Motor neuron (in vitro differentiated cells): ENCODE results near the gene CFAP69. TPM values are rescaled to one million over a fixed set of nuclear protein-coding genes. Genes with fewer than 3 reads are reported as not detected.

ENCODE experiments used
- ATAC-seq, 8 experiments: fragments of 200-7000 bp; cut with Tn5 transposase; replicated peaks in 6 of 8; 2 replicates each; pipeline ENCODE4 v1.8.0; 2021; ENCODE audit warnings: mild to moderate bottlenecking in 8 of 8, moderate library complexity in 8 of 8
- H3K27ac ChIP-seq, 2 donors: fragments of 250-450 bp; sonication (Bioruptor Pico); 2 replicates each; pipeline ENCODE4 v1.9.0; 2021; ENCODE audit warnings: antibody characterized with exemption in 2 of 2, mild to moderate bottlenecking in 2 of 2, moderate library complexity in 1 of 2
- H3K4me1 ChIP-seq, 2 donors: fragments of 250-450 bp; sonication (Bioruptor Pico); replicated peaks in 1 of 2; 2 replicates each; pipeline ENCODE4 v1.6.1; 2021; ENCODE audit warnings: antibody characterized with exemption in 2 of 2, mild to moderate bottlenecking in 2 of 2, moderate library complexity in 1 of 2
- H3K4me3 ChIP-seq, 5 donors: fragments of 250-450 bp; sonication (Bioruptor Pico); 2 replicates each; pipeline ENCODE4 v1.9.0; 2021; ENCODE audit warnings: antibody characterized with exemption in 5 of 5, mild to moderate bottlenecking in 5 of 5, moderate library complexity in 4 of 5
- WGBS, 10 experiments: fragments of 450-650 bp; shearing (Covaris generic); methylation state at CpG; one replicate each; pipeline ENCODE4 v1.0.0; 2022; 5-methylcytosine and 5-hydroxymethylcytosine counted together
- in situ Hi-C, 9 experiments: fragments of 400-800 bp; cut with MboI; loops; one replicate each; pipeline ENCODE4 v1.15.0; 2021; ENCODE audit warnings: low sequenced_read_pairs in 9 of 9, low pct_unique_long_range_greater_than_20kb in 2 of 9; ENCODE audit not compliant: unreplicated experiment in 9 of 9
- total RNA-seq, 8 experiments: library from RNA; unstranded; fragments of 300-600 nt; gene quantifications; 2 replicates each; pipeline versions ENCODE4 v1.2.3 to v1.2.4, GENCODE V29; 2022

The CFAP69 gene, protein sequence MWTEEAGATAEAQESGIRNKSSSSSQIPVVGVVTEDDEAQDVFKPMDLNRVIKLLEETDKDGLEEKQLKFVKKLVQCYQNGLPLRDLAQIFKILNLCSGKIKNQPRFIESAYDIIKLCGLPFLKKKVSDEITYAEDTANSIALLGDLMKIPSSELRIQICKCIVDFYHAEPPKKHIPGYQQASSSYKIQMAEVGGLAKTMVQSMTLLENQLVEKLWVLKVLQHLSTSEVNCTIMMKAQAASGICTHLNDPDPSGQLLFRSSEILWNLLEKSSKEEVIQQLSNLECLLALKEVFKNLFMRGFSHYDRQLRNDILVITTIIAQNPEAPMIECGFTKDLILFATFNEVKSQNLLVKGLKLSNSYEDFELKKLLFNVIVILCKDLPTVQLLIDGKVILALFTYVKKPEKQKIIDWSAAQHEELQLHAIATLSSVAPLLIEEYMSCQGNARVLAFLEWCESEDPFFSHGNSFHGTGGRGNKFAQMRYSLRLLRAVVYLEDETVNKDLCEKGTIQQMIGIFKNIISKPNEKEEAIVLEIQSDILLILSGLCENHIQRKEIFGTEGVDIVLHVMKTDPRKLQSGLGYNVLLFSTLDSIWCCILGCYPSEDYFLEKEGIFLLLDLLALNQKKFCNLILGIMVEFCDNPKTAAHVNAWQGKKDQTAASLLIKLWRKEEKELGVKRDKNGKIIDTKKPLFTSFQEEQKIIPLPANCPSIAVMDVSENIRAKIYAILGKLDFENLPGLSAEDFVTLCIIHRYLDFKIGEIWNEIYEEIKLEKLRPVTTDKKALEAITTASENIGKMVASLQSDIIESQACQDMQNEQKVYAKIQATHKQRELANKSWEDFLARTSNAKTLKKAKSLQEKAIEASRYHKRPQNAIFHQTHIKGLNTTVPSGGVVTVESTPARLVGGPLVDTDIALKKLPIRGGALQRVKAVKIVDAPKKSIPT
- total RNA-seq = 10 to 100 TPM in 2 of 8 experiments, 1 to 10 TPM in 6; 2.5 to 28.0 (median 6.9) TPM

DNA sequence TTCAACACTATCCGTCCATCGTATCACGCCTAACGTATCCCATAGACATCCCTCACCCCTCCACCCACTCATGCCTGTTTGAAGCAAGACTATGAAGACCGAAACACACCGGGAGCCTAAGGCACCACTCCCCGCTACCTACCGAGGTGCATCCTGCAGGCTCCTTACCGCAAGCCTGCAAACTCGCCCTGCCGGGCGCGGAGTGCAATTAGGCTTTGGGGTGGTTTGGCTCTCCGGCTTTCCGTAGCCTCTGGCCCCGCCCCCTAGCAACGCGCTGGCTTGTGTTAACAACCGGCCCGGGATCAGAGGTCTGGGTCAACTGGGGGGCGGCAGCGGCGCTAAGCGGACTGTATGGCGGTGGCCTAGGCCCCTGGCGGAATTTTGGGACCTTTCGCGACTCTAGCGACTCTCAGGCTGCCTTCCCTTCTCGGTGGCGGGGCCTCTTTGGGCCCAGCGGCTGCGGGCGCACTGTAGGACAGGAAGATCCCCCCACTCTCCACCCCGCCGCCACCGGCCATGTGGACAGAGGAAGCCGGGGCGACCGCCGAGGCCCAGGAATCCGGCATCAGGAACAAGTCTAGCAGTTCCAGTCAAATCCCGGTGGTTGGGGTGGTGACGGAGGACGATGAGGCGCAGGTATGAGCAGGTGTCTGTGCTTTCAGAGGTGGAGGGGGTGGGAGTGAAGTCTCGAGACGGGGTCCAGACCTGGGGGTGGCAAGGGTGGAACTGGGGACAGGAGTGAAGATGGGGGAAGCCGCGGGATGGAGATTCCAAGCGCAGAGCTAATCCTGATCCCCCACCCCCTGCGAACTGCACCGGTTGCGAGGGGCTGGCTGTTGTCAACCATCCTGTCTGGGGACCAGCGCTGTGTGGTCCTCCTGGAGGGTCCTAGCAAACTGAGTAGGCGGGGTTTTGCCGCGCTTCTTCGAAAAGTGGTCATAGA, at the start of gene CFAP69:
TSS of gene CFAP69 (plus strand) at position 266 of the 943 bp plus-strand sequence. CDS start at position 517, 251 bp downstream.
- Histone ChIP-seq H3K27ac (peak within 1 kb of the TSS in 1 of 2 donors; percentile 35), H3K4me1 (peaks cover 16 to 23% of the 10 kb centered on the region in 2 donors), H3K4me3 (peak within 1 kb of the TSS; percentile 72 to 94 (median 88))
- 0 to 4% (median 1%) methylated on average over 4 to 26 of the region's 59 CpGs; no CpG with 5 or more reads in 3 of the 10 experiments for WGBS, 10 experiments
- in situ Hi-C loops = no loop called here
- peak; percentile 81 to 94 (median 90) for ATAC-seq

DNA sequence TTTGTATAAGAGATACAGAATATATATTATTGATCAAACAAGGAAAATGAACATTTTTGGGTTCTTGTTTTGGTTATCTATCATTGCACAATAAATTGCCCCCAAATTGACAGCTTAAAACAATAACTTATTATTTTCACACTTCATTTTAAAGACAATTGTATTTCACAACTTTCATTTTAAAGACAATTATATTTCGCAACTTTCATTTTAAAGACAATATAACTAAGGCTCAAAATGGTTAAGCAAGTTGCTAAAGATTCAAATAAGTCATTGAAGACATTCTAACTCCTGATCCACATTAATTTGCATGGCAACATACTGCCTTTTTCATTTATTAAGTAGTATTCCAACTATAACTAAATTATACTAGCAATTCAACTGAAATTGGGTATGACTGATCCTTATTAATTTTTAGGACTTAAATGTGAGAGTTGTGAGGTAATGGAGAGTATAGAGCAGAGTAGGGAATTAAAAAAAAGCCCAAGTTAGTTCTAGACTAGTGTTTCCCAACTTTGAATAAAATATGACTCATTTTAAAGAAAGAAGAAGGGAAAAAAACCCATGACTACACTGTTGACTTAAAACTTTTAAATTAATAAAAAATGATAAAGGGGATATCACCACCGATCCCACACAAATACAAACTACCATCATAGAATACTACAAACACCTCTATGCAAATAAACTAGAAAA, 43.3 kb upstream of the CFAP69 start:
- H3K27ac ChIP-seq = no peak overlapping the region
- in situ Hi-C loops = no loop called here
- no peak for ATAC-seq
- no peak overlapping the region for H3K4me3 ChIP-seq
- 67 to 100% (median 89%) methylated on average over 1 to 2 of the region's 2 CpGs; no CpG with 5 or more reads in 2 of the 10 experiments for WGBS, 10 experiments
- no peaks in the 10 kb centered on the region for H3K4me1 ChIP-seq

DNA sequence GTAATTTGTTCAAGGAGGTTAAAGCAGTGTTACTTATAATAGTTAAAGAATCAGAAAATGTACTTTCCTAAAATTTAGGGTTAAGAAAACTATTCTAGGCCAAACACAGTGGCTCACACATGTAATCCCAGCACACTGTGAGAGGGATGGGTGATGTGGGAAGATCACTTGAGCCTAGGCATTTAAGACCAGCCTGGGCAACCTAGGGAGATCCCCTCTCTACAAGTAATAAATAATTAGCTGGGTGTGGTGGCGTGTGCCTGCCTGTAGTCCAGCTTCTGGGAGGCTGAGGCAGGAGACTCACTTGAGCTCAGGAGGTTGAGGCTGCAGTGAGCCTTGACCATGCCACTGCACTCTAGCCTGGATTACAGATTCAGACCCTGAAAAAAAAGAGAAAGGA, 37.0 kb upstream of the CFAP69 start:
- 100% methylated on average over 1 of the region's 1 CpG; no CpG with 5 or more reads in 8 of the 10 experiments for WGBS, 10 experiments
- H3K4me3 ChIP-seq = no peak overlapping the region
- H3K4me1 ChIP-seq = peaks cover 7 to 8% of the 10 kb centered on the region in 2 donors
- no peak overlapping the region for H3K27ac ChIP-seq
- ATAC-seq = no peak
- in situ Hi-C loops = no loop called here

DNA sequence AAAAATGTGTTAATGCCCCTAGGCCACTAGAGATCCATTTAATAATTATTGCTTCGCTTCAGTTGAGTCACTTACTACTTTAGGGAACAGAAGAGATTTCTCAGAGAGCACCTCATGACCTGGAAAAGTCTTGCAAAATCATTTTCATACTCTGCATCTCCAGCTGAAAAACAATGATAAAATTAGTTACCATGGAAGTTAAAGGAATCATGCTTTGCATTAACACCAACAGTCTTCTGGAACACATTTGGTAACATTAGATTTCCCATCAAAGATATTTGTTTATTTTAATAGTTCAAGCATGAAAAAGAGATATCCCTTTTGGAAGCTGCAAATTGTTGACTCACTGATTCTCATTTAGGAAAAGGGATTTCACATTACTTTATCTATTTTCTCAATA, 35.2 kb upstream of the CFAP69 start:
- no peak for ATAC-seq

DNA sequence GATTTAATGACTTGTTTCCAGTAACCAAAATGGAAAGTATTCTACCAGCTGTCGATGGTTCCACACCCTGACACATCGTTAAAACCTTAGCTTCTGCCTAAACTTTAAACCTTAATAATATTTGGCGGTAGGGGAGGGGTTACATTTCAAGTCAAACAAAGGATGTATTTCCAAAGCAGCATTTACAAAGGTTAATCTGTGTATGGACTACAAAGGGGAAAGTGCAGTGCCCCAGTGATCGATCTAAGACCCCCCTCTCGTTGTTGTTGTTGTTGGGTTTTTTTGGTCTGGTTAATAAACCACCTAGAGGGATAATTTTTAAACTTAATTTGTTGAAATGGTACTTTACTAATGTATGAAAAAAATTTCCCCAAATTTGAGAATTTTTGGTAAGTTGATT, 34.5 kb upstream of the CFAP69 start:
- Histone ChIP-seq H3K27ac (peak overlapping the region in 1 of 2 donors; percentile 71), H3K4me3 (peak overlapping the region; percentile 49 to 86 (median 61)), H3K4me1 (peaks cover 14 to 17% of the 10 kb centered on the region in 2 donors)
- in situ Hi-C loops = no loop called here
- WGBS, 10 experiments = 0 to 66% (median 25%) methylated on average over 2 to 5 of the region's 5 CpGs
- ATAC-seq = no peak

More for the DNA sequence above, 35.2 kb upstream of the CFAP69 start:
- Histone ChIP-seq H3K4me3 (no peak overlapping the region), H3K27ac (no peak overlapping the region), H3K4me1 (peaks cover 14 to 17% of the 10 kb centered on the region in 2 donors)
- WGBS, 10 experiments = 0 to 100% (median 71%) methylated on average over 1 of the region's 1 CpG; no CpG with 5 or more reads in 3 of the 10 experiments
- in situ Hi-C loops = no loop called here

DNA sequence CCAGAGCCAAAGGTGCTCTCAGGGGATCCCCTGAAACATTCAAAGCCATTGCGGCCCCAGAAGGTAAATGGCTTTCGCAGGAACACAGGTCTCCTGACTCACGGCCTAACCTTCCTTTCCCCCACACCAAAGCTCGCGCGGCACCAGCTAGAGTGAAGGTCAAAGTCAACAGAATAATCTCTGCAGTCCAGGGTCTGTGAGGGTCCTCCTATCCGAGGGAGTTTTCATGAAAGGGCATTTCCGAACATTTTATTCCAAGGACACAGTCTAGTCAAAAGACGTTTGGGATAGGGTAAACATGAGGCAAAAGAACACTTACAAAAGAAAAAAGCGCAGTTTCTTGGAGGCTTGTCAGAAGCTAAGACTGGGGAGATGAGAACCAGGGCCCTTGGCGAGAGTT, 34.0 kb upstream of the CFAP69 start:
- in situ Hi-C loops = no loop called here
- ATAC-seq = peak in 6 of 8 experiments; percentile 2 to 6 (median 4)
- Histone ChIP-seq H3K4me1 (peaks cover 14 to 17% of the 10 kb centered on the region in 2 donors), H3K27ac (peak overlapping the region; percentile 71 to 79), H3K4me3 (peak overlapping the region; percentile 49 to 86 (median 61))
- WGBS, 10 experiments = 0 to 75% (median 6%) methylated on average over 1 to 9 of the region's 11 CpGs; no CpG with 5 or more reads in 2 of the 10 experiments

DNA sequence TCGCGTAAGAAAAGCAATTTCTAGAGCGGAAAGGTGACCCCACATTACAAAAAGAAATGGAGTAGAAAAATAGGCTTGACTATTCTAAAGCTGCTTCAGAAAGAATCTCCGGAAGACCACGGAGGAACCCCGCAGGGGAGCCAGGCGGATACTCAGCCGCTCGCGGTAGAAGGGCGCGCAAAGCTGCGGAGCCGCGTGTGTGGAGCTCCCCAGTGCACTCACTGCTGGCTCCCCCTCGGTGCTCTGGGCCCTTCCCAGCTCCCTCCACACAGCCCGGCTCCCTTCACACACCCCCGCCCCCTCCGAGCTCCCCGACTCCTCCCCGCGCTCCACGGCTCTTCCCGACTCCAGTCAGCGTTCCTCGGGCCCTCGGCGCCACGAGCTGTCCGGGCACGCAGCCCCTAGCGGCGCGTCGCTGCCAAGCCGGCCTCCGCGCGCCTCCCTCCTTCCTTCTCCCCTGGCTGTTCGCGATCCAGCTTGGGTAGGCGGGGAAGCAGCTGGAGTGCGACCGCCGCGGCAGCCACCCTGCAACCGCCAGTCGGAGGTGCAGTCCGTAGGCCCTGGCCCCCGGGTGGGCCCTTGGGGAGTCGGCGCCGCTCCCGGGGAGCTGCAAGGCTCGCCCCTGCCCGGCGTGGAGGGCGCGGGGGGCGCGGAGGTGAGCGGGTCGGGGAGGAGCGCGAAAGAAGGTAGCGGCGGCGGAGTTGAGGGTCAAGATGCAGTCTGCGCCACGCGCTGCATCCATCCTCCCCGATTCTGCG, 33.4 kb upstream of the CFAP69 start, which contains the start of gene STEAP2:
TSS of gene STEAP2 (plus strand) at position 350 of the 758 bp plus-strand sequence. CDS start 13,343 bp downstream, outside the sequence.
- Histone ChIP-seq H3K4me3 (peak within 1 kb of the TSS; percentile 49 to 86 (median 61)), H3K27ac (peak within 1 kb of the TSS; percentile 71 to 79), H3K4me1 (peaks cover 14 to 17% of the 10 kb centered on the region in 2 donors)
- in situ Hi-C loops = no loop called here
- 0% methylated on average over 1 to 14 of the region's 73 CpGs; no CpG with 5 or more reads in 6 of the 10 experiments for WGBS, 10 experiments
- ATAC-seq = peak; percentile 96 to 98 (median 98)

DNA sequence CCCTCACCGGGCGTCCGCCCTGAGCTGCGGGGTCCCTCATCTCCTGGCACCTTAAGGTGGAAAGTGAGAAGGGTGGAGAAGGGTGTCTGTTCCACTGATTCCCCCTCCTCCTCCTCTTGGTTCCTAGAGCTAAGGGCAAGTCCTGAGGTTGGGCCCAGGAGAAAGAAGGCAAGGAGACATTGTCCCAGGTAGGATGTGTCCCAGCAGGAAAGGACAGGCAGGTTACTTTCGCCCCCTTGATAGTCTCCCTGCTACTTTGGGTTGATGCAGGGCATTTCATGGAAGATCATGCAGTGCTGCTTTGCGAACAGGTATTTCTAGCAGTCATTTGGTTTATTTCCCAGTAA, 32.9 kb upstream of the CFAP69 start:
- peak overlapping the region; percentile 71 to 79 for H3K27ac ChIP-seq
- ATAC-seq = no peak
- in situ Hi-C loops = no loop called here
- WGBS, 10 experiments = 0 to 56% (median 14%) methylated on average over 1 to 2 of the region's 6 CpGs; no CpG with 5 or more reads in 5 of the 10 experiments
- peak overlapping the region; percentile 49 to 86 (median 61) for H3K4me3 ChIP-seq
- peaks cover 14 to 17% of the 10 kb centered on the region in 2 donors for H3K4me1 ChIP-seq

DNA sequence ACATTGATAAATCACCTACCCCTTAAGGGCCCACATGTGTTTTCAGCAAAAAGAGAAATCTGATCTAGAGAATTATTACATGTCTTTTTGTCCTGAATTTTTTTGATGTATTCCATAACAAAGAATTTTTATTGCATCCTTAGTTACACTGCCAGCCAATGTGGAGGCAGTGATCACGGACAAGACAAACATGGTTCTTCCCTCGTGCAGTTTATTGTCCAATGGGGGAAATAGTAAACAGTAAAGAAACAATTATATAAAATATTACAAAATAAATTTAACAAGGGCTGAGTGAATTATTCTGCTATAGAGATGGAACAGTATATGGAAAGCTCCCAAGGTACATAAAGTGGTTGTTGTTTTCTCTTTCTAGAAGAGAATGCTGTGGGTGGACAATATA, 31.5 kb upstream of the CFAP69 start:
- 0 to 62% (median 37%) methylated on average over 2 of the region's 2 CpGs; no CpG with 5 or more reads in 1 of the 10 experiments for WGBS, 10 experiments
- peaks cover 14 to 17% of the 10 kb centered on the region in 2 donors for H3K4me1 ChIP-seq
- ATAC-seq = no peak
- peak overlapping the region in 2 of 5 donors; percentile 2 to 61 for H3K4me3 ChIP-seq
- H3K27ac ChIP-seq = no peak overlapping the region
- in situ Hi-C loops = no loop called here

DNA sequence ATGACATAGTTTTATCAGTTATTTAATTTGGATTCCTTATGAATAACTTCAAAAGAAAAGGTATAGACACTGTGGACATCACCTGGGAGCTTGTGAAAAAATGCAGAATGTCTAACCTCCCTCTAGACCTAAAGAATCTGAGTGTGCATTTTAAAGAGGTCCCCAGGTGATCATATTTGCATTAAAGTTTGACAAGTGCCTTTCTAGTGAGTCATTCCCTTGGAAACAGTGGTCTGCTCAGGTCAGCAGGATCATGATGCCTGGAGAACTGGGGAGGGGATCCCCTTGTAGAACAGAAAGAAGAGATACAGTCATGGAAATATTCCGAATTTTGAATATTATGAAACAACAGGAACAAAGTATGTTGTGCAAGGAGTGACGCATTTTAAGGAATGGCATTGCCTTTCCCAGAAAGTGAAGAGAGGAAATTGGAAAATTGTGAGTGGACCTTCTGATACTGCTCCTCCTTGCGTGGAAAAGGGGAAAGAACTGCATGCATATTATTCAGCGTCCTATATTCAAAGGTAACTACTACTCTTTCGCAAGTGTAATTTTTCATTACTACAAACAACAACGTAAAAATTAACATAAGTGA, 28.8 kb upstream of the CFAP69 start:
- Histone ChIP-seq H3K4me1 (peaks cover 9 to 10% of the 10 kb centered on the region in 2 donors), H3K27ac (no peak overlapping the region), H3K4me3 (no peak overlapping the region)
- WGBS, 10 experiments = 10 to 84% (median 78%) methylated on average over 1 to 6 of the region's 6 CpGs
- in situ Hi-C loops = no loop called here
- no peak for ATAC-seq

DNA sequence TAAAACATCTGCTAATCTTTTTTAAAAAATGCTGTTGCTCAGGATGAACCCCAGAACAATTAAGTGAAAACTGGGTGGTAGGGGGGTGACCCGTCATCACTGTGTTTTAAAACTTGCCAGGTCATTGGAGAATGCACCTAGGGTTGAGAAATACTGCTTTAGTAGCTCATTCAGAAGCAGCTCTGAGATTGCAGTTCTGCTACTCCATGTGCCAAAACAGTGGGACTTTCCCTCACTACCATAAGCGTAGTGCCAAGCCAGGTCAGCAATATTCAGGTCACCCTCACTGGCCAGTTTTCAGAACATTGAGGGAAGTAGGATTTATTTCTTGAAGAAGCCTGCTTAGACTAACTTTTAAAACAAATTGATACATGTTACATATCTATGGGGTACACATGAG, 28.2 kb upstream of the CFAP69 start:
- H3K4me1 ChIP-seq = peaks cover 9 to 10% of the 10 kb centered on the region in 2 donors
- no peak for ATAC-seq
- no peak overlapping the region for H3K4me3 ChIP-seq
- no peak overlapping the region for H3K27ac ChIP-seq
- in situ Hi-C loops = no loop called here
- 73 to 100% (median 92%) methylated on average over 1 to 2 of the region's 2 CpGs; no CpG with 5 or more reads in 2 of the 10 experiments for WGBS, 10 experiments
